Activated naive CD4-positive, alpha-beta T cell treated with anti-CD3 and anti-CD28 coated beads, Interleukin-2, amount 10 ng/mL, durations not matched to agents 7 days and 5 days (primary cell): ENCODE data around the gene TTYH2.
A peak's percentile ranks its signal among the peaks of the same experiment; 100 is the strongest.

Experiments
- CTCF ChIA-PET: fragments of 350-600 bp; sonication (Branson Sonifier 250); formaldehyde crosslinking; loops from one replicate; lab custom pipeline; 2021; ENCODE audit warnings: antibody characterized with exemption; lab: Charles Lee
- DNase-seq: peaks from one replicate; pipeline ENCODE4 v3.0.0-alpha.2; 2020
- H3K27ac Mint-ChIP-seq: one replicate; pipeline ENCODE4 v1.8.0; 2021; ENCODE audit warnings: mild to moderate bottlenecking, moderate library complexity, mixed read lengths
- H3K27me3 Mint-ChIP-seq: one replicate; pipeline ENCODE4 v1.8.0; 2021; ENCODE audit warnings: mild to moderate bottlenecking, mixed read lengths
- H3K36me3 Mint-ChIP-seq: one replicate; pipeline ENCODE4 v1.8.0; 2021; ENCODE audit warnings: mixed read lengths
- H3K4me1 Mint-ChIP-seq: one replicate; pipeline ENCODE4 v1.8.0; 2021; ENCODE audit warnings: mixed read lengths
- H3K4me3 Mint-ChIP-seq: one replicate; pipeline ENCODE4 v1.8.0; 2021; ENCODE audit warnings: mild to moderate bottlenecking, moderate library complexity, mixed read lengths
- H3K9me3 Mint-ChIP-seq: one replicate; pipeline ENCODE4 v1.8.0; 2021; ENCODE audit warnings: mixed read lengths

TTYH2 gene

GRCh38 chr17:74295625-74296547, 82.5 kb downstream of the TTYH2 start:
- no peak for DNase-seq
- Mint-ChIP-seq H3K4me3 (no peak overlapping the region), H3K9me3 (no peaks in the 10 kb centered on the region), H3K27ac (no peak overlapping the region), H3K4me1 (peaks cover 19% of the 10 kb centered on the region), H3K27me3 (peaks cover 42% of the 10 kb centered on the region), H3K36me3 (no peaks in the 10 kb centered on the region)
- CTCF ChIA-PET: interaction anchor here (0.7 to 7.2 kb wide), 12 partner anchors 9 to 90 kb away, joined by 3 to 72 read pairs (median 6); partner anchors contain the start of gene TTYH2

DNA sequence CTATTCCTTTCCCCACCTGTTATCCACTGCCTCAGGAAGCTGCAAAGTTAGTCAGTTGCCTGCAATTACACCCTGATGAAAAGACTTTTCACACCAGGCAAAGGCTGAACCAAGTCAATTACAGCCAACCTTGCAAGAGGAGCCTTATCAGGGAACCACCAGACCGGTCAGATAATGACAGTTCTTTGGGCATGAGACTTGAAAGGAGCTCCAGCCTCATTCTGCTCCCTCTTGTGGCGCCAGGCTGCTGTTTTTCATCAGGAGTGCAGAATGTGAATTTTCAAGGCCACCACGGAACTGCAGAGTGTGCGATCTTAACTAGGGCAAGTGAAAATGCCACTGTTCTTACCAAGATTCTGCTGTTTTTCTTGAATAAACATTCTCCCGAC, 83.2 kb downstream of the TTYH2 start:
- Mint-ChIP-seq H3K27ac (no peak overlapping the region), H3K9me3 (no peaks in the 10 kb centered on the region)

DNA sequence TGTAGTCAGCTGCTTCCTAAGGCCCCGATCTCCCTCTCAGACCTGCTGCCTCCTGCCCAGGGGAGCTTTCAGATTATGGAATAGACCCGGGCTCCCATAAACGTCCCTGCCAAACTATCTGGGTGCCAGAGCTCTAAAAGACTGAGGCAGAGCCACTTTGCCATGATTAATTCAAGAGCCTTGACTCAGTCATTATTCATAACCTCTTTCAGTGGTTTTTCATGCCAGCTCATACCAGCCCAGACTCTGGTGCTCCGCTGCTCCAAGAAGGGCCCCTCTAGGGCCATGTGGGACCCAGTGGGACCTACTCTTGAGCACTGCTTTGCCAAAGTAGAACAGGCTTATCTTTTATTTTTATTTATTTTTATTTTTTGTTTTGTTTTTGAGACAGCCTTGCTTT, 84.6 kb downstream of the TTYH2 start:
- H3K27ac Mint-ChIP-seq: no peak overlapping the region
- CTCF ChIA-PET: interaction anchor here (1.1 to 7.2 kb wide), 10 partner anchors 13 to 92 kb away, joined by 3 to 72 read pairs (median 5); partner anchors contain the start of gene BTBD17
- no peak for DNase-seq
- peaks cover 26% of the 10 kb centered on the region for H3K4me1 Mint-ChIP-seq
- no peaks in the 10 kb centered on the region for H3K9me3 Mint-ChIP-seq
- peaks cover 42% of the 10 kb centered on the region for H3K27me3 Mint-ChIP-seq
- no peak overlapping the region for H3K4me3 Mint-ChIP-seq
- H3K36me3 Mint-ChIP-seq: no peaks in the 10 kb centered on the region

More for the DNA sequence above, 83.2 kb downstream of the TTYH2 start:
- no peaks in the 10 kb centered on the region for H3K36me3 Mint-ChIP-seq
- H3K4me1 Mint-ChIP-seq: peaks cover 23% of the 10 kb centered on the region
- DNase-seq: peak; percentile 71
- CTCF ChIA-PET: interaction anchor here (1.3 to 7.2 kb wide), 10 partner anchors 8 to 91 kb away, joined by 3 to 72 read pairs (median 8); partner anchors contain the start of gene TTYH2
- peaks cover 42% of the 10 kb centered on the region for H3K27me3 Mint-ChIP-seq
- no peak overlapping the region for H3K4me3 Mint-ChIP-seq

- DNase-seq: no peak
- Mint-ChIP-seq H3K27ac (no peak overlapping the region), H3K36me3 (no peaks in the 10 kb centered on the region), H3K27me3 (peaks cover 47% of the 10 kb centered on the region), H3K9me3 (no peaks in the 10 kb centered on the region), H3K4me1 (peaks cover 26% of the 10 kb centered on the region), H3K4me3 (no peak overlapping the region)
- CTCF ChIA-PET: interaction anchor here (0.7 to 7.2 kb wide), 12 partner anchors 10 to 90 kb away, joined by 3 to 72 read pairs (median 4); partner anchors contain the start of gene BTBD17
Measured at GRCh38 chr17:74298778-74299177, 85.4 kb downstream of the TTYH2 start.

- H3K27ac Mint-ChIP-seq: no peak overlapping the region
- CTCF ChIA-PET: interaction anchor here (0.7 to 7.2 kb wide), 13 partner anchors 9 to 91 kb away, joined by 3 to 72 read pairs (median 4); partner anchors contain the start of gene BTBD17
- no peak overlapping the region for H3K4me3 Mint-ChIP-seq
- no peaks in the 10 kb centered on the region for H3K36me3 Mint-ChIP-seq
- no peak for DNase-seq
- H3K9me3 Mint-ChIP-seq: no peaks in the 10 kb centered on the region
- H3K4me1 Mint-ChIP-seq: peaks cover 26% of the 10 kb centered on the region
- peaks cover 41% of the 10 kb centered on the region for H3K27me3 Mint-ChIP-seq
Measured at GRCh38 chr17:74299226-74300009, 86.0 kb downstream of the TTYH2 start.

DNA sequence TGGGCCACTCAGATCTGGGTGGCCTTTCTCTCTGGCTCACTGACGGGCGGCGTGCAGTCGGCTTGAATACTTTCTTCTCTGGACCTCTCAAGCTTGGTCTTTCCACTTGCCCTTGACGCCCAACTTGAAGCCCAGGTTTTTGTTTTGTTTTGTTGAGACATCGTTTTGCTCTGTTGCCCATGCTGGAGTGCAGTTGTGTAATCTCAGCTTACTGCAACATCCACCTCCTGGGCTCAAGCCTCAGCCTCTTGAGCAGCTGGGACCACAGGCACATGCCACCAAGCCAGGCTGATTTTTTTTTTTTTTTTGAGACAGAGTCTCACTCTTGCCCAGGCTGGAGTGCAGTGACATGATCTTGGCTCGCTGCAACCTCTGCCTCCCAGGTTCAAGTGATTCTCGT, 89.9 kb downstream of the TTYH2 start:
- Mint-ChIP-seq H3K4me3 (no peak overlapping the region), H3K4me1 (peaks cover 23% of the 10 kb centered on the region), H3K9me3 (no peaks in the 10 kb centered on the region), H3K36me3 (no peaks in the 10 kb centered on the region), H3K27me3 (peaks cover 45% of the 10 kb centered on the region), H3K27ac (no peak overlapping the region)
- no peak for DNase-seq
- CTCF ChIA-PET: interaction anchor here (1.1 to 4.8 kb wide), 6 partner anchors 9 to 120 kb away, joined by 3 to 27 read pairs (median 10); partner anchors contain the start of gene BTBD17

DNA sequence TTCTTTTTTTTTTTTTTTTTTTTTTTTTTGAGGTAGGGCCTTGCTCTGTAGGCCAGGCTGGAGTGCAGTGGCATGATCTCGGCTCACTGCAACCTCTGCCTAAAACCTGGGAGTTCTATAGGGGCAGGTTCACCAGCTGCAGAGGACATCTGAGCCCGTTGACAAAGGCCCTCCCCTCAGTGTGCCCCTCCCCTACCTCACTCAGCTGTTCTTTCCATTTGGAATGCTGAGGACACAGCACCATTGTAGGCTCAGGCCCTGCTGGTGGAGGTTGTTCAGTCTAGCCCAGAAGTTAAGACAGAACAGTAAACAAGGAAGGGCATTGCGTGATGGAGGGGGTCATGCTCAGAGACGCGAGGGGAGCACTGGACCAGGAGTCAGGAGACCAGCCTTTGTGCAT, 90.8 kb downstream of the TTYH2 start:
- H3K27ac Mint-ChIP-seq: no peak overlapping the region
- H3K9me3 Mint-ChIP-seq: no peaks in the 10 kb centered on the region
- peaks cover 48% of the 10 kb centered on the region for H3K27me3 Mint-ChIP-seq
- no peak for DNase-seq
- peaks cover 23% of the 10 kb centered on the region for H3K4me1 Mint-ChIP-seq
- no peak overlapping the region for H3K4me3 Mint-ChIP-seq
- CTCF ChIA-PET: interaction anchor here (1.0 to 4.8 kb wide), 7 partner anchors 10 to 65 kb away, joined by 3 to 27 read pairs (median 10); partner anchors contain the start of gene BTBD17
- no peaks in the 10 kb centered on the region for H3K36me3 Mint-ChIP-seq

DNA sequence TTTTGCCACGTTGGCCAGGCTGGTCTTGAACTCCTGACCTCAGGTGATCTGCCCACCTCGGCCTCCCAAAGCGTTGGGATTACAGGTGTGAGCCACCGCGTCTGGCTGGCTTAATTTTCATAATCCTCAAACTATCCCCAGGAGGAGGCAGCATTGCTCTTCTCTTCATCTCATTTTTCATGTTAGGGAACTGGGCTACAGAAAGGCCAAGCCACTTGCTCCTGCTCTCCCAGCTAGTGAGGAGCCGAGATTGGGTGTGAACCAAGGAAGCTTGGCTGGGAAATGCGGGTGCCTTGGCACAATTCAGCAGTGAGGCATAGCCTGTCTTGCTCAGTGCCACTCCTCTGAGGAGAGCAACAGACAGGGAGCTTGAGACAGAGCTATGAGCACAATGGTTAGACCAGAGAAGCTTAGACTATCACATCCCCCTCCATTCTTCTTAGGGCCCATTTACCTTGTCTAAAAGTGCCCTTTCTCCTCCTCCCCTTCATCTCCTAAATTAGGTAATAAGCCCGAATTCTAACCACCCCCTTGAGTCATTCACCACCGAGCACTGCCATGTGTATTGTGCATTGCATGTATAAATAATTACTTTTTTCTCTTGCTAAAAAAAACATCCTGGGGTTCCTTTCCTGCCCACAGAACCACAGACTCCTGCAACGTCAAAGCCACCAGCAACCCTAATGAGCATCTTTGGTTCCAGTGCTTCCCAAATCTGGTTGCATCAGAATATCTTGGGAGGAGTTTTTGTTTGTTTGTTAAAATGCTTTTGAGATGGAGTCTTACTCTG, 92.7 kb downstream of the TTYH2 start:
- Mint-ChIP-seq H3K36me3 (no peaks in the 10 kb centered on the region), H3K4me1 (peaks cover 23% of the 10 kb centered on the region), H3K4me3 (no peak overlapping the region), H3K9me3 (no peaks in the 10 kb centered on the region), H3K27me3 (peaks cover 47% of the 10 kb centered on the region), H3K27ac (no peak overlapping the region)
- DNase-seq: no peak
- CTCF ChIA-PET: interaction anchor here (0.5 to 4.8 kb wide), 12 partner anchors 11 to 227 kb away, joined by 3 to 27 read pairs (median 4); partner anchors contain the start of gene BTBD17

GRCh38 chr17:74307984-74308773, 94.8 kb downstream of the TTYH2 start:
- H3K36me3 Mint-ChIP-seq: no peaks in the 10 kb centered on the region
- peaks cover 55% of the 10 kb centered on the region for H3K27me3 Mint-ChIP-seq
- H3K9me3 Mint-ChIP-seq: peaks cover 10% of the 10 kb centered on the region
- CTCF ChIA-PET: interaction anchor here (1.3 kb wide), 1 partner anchor 9 kb away, joined by 3 read pairs; no protein-coding TSS in a partner anchor
- DNase-seq: no peak
- peaks cover 16% of the 10 kb centered on the region for H3K4me1 Mint-ChIP-seq
- no peak overlapping the region for H3K4me3 Mint-ChIP-seq
- H3K27ac Mint-ChIP-seq: no peak overlapping the region

DNA sequence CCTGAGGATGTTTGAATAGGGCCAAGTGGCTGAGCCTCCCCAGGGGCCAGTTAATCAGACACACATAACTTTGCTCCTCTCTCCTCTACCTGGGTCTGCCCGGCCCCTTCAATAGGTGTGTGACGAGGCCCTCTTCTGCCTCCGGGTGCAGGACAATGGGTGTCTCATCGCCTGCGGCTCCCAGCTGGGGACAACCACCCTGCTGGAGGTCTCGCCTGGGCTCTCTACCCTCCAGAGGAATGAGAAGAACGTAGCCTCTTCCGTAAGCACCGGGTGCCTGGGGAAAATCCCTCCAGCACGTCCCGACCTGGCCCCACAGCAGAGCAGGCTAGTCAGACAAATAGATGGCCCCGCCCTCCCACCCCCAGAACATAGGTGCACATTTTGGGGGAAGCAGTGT, 96.5 kb downstream of the TTYH2 start:
- Mint-ChIP-seq H3K27me3 (peaks cover 50% of the 10 kb centered on the region), H3K27ac (no peak overlapping the region)

More for the DNA sequence above, 96.5 kb downstream of the TTYH2 start:
- CTCF ChIA-PET: no interaction called here
- H3K9me3 Mint-ChIP-seq: peaks cover 10% of the 10 kb centered on the region
- no peaks in the 10 kb centered on the region for H3K36me3 Mint-ChIP-seq
- peaks cover 16% of the 10 kb centered on the region for H3K4me1 Mint-ChIP-seq
- H3K4me3 Mint-ChIP-seq: no peak overlapping the region
- no peak for DNase-seq
